Stimulated activated CD4-positive, alpha-beta T cell treated with anti-CD3 and anti-CD28 coated beads, Interleukin-2, amount 100 ng/mL, for 4 hours (primary cell): ENCODE results near the gene LLGL2.
A peak's percentile ranks its signal among the peaks of the same experiment; 100 is the strongest.
"Not testable (repeated sequence)": the region's sequence is repeated elsewhere in the genome, so short reads cannot be mapped to it uniquely, and the experiment has no call there.

Source experiments
- DNase-seq: peaks from one replicate; pipeline ENCODE4 v3.0.0-alpha.2; 2020; ENCODE audit warnings: low read depth

The LLGL2 gene

GRCh38 chr17:75524970-75525805 is at the start of gene LLGL2:
Gene LLGL2 (plus strand): TSS chr17:75525697. CDS start chr17:75543427, 17,730 bp downstream.
- DNase-seq = peak; percentile 80

- no peak for DNase-seq
Measured at GRCh38 chr17:75475851-75476250, 49.6 kb upstream of the LLGL2 start.

- no peak for DNase-seq
Measured at GRCh38 chr17:75476271-75476671, 49.2 kb upstream of the LLGL2 start.

- no peak for DNase-seq
Measured at GRCh38 chr17:75476752-75477489, 48.6 kb upstream of the LLGL2 start.

GRCh38 chr17:75477490-75477862 is 48.0 kb upstream of the LLGL2 start:
- not testable (repeated sequence) for DNase-seq

GRCh38 chr17:75478508-75478907 is 47.0 kb upstream of the LLGL2 start:
- no peak for DNase-seq

GRCh38 chr17:75480281-75480680 is 45.2 kb upstream of the LLGL2 start:
- no peak for DNase-seq

GRCh38 chr17:75481194-75482068 is 44.1 kb upstream of the LLGL2 start:
- no peak for DNase-seq

- DNase-seq = no peak
Measured at GRCh38 chr17:75482098-75482942, 43.2 kb upstream of the LLGL2 start.

- no peak for DNase-seq
Measured at GRCh38 chr17:75485688-75486087, 39.8 kb upstream of the LLGL2 start.

- DNase-seq = no peak
Measured at GRCh38 chr17:75486151-75486550, 39.3 kb upstream of the LLGL2 start.

GRCh38 chr17:75486951-75487350 is 38.5 kb upstream of the LLGL2 start:
- DNase-seq = no peak

GRCh38 chr17:75487351-75488070 is 38.0 kb upstream of the LLGL2 start:
- DNase-seq = peak; percentile 9

- DNase-seq = no peak
Measured at GRCh38 chr17:75488693-75489510, 36.6 kb upstream of the LLGL2 start.

GRCh38 chr17:75489511-75489955 is 36.0 kb upstream of the LLGL2 start:
- DNase-seq = no peak

GRCh38 chr17:75490173-75490743 is 35.2 kb upstream of the LLGL2 start:
- no peak for DNase-seq

- DNase-seq = no peak
Measured at GRCh38 chr17:75490953-75491649, 34.4 kb upstream of the LLGL2 start.

GRCh38 chr17:75491680-75492079 is 33.8 kb upstream of the LLGL2 start:
- DNase-seq = no peak
